ENCODE results near the gene CDK14. TPM values are rescaled to one million over a fixed set of nuclear protein-coding genes. Genes with fewer than 3 reads are reported as not detected.

The CDK14 gene
- total RNA-seq, 1 donor from 2014 or later, result 21.6 TPM

DNA sequence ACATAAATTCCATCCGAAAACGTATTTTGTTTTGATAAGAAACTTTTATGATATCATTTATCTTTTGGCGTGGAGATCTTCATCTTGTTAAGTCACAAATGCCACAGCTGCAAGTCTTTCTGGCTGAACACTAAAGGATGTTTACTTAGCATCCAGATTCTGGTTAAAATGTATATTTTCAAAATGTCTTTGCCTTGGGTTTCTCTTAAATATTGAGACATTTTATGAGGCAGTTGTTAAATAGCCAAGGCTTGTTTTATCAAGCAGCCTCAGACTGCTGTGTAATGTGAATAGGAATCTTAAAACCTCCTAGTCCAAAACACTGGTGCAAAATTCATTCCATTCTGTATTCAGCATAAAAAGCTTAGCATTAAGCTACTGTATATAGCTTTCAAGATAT lies 531.8 kb downstream of the CDK14 start:
- no peak for DNase-seq (ENCODE audit: low spot score)
- no peak for ATAC-seq

DNA sequence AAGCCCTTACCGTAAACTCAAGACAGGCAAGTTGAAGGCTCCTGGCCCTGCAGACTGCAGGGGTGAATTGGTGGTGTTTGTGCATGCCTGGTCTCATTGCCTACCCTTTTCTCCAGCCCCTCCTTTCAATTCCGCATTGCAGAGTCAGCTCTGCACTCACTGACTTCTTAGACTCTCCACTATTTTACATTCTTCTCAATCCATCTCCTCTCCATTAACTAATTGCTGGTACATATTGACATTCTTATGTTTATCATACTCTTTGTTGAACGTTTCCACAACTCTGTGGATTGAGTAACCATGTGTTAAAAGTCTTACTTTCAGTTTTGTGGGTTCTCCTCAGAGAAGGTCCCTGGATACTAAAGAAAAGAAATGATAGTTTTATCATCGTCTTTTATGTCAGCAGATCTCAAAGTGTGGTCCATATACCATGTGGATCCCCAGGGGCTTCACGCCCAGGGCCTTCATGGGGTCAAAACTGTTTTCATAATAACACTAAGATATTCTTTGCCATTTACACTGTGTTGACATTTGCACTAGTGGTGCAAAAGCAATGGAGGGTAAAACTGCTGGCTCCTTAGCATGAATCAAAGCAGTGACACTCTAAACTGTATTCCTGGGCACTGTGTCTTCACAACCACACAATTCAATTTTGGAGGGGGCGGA lies 532.7 kb downstream of the CDK14 start:
- no peak for ATAC-seq

DNA sequence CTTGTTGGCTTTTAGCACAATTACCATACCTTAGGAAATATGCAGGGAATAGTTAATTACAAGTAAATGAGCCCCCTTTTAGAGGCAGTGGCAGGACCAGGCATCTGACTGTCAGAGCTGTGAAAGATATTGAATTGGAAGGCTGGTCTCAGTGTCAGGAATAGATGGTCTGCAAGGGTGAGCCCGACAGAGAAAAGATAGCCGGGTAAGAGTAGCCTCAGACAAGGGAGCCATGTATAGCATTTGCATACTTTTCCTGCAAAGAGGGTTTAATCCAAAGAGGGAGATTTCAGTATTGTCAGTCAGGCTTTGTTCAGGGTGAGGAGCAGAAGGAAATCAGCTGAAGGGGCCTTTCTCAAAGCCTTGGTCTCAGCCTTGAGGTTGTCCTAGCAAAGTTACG lies 539.2 kb downstream of the CDK14 start:
- ATAC-seq (no peak), DNase-seq (ENCODE audit: low spot score) (no peak)

More for the DNA sequence above, 532.7 kb downstream of the CDK14 start:
- DNase-seq (ENCODE audit: low spot score), result no peak

DNA sequence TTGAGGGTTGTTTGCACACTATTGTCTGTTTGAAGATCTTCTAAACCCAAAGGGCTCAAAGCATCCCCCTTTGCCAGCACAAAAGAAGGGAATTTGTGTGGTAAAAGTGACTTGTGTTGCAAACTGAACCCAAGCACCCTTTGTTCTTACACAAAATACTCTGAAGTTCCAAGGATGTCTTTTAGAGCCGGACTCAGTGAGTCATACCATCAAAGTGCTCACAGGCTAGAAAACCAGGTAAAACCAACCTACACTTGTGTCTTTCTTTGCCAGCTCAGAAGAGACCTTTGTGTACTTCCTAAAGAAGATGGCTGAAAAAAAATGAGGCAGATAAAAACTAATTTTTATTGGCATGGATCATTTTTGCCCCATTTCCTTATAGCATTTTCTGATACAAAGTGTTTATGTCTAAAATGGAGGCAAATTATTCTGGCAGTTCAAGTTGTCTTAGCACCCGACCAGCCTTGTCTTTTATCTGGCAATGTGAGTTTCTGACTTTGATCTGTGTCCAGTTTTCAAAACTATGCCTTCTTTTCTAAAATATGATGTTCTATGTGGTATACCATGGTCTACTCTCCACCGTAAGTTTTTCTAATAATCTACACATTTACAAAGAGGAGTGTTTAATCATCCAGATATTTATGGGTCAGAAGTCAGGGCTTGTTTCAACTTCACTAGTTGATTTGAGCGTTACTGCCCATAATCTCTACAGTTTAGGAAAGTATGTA lies 539.7 kb downstream of the CDK14 start:
- ATAC-seq (no peak), DNase-seq (ENCODE audit: low spot score) (no peak)

DNA sequence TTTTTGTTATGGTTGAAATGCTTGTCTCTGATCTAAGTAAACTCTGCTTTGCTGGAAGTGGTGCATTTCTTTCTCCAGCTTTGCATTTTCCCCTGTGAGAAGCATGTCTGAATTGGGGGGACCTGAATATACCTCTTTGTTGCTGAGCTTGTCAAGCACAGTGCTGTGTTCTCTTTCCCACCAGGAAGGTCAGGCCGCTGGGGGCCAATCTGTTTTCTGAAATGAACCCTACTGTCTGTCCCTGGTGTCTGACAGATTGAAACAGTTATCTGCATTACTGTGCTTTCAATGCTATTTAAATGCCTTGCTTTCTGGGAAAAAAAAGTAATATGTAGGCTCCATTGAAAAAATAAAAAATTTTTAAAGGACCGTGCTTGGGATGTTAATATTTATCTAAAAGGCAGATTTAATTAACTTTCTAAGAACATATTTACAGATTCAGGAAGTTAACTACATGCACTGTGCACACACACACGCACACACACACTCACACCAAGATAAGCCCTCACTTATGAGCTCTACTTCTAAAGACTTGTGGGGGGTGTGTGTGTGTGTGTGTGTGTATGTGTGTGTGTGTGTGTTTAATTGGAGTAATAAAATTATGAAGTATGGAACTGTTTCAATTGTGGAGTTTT lies 541.1 kb downstream of the CDK14 start:
- no peak for ATAC-seq
- no peak for DNase-seq (ENCODE audit: low spot score)

DNA sequence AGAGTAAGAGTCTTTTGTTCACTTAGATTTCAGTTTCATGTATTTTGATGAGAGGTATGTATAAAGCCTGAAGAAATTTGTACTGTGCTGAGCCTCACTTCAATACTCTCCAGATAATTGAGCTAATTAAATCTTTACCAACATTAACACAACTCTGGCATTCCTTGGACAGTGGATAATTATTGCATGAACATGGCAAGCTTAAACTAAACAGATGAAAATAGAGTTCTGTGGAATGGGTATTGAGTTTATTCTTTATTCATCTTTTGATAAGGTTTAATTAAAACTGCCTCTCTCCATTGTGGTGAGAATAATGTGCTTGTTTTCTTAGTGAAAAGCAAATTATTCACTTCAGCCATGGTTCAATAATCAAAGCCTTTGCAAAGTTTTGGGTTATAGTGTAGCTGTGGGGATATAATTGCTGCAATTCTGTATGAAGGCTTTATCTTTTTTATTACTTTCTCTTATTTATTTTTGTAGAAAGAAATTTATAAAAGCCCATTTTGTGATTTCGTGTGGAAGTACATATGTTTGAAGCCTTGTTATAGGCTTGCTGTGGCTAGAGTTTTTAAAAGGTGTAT lies 541.8 kb downstream of the CDK14 start:
- DNase-seq (ENCODE audit: low spot score) (no peak), ATAC-seq (no peak)

DNA sequence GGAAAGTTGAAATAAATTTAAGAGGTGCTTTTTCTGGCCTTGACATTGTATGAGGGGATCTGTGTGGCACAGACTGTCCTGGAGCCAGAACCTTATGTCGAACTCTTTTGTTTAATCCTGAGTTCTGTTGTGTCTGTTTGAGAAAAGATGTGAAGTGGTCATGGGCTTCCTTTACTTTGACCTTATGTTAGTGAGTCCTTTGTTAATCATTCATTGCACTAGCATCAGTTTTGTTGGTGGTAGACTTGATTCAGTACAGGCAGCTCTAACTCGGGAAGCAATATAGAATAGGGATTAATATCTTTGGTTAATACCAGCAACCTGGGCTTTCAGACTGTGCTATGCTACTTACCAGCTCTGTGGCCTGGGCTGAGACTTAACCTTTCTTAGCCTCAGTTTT lies 544.2 kb downstream of the CDK14 start:
- ATAC-seq, result no peak
- DNase-seq (ENCODE audit: low spot score), result no peak

DNA sequence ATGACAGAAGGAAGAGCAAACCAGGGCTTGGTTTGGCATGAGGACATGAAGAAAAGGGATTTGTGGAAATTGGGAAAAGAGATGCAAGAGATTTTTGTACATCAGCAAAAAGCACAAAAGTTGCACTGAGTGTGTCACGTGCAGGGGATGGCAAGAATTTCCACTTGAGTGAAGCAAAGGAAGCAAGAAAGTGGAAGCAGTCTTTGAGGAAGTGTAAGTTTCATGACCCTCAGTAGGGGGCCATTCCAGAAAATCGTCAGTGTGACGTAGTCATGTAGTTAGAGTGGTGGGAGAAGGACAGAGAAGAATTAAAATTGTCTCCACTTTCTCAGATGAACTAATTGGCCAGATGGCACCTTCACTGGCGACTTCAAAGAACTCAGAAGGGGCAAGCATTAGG lies 544.9 kb downstream of the CDK14 start:
- DNase-seq (ENCODE audit: low spot score) (no peak), ATAC-seq (no peak)

DNA sequence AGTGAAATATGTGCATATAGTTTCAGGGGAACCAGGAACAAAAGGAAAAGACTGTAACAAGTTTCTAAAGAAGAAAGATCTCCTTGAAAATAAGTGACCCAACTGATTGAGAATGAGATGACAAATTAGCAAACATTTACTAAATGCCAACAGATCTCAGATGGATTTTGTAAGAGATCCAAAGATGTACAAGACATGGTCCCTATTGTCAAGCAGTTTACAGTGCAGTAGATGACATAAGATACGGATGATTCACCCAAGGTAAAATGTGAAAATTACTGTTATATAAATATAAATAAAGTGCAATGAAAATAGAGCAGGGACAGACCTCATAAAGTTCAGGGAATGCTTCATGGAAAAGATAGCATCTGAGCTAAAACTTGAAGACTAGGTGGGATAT lies 546.6 kb downstream of the CDK14 start:
- no peak for DNase-seq (ENCODE audit: low spot score)
- no peak for ATAC-seq

DNA sequence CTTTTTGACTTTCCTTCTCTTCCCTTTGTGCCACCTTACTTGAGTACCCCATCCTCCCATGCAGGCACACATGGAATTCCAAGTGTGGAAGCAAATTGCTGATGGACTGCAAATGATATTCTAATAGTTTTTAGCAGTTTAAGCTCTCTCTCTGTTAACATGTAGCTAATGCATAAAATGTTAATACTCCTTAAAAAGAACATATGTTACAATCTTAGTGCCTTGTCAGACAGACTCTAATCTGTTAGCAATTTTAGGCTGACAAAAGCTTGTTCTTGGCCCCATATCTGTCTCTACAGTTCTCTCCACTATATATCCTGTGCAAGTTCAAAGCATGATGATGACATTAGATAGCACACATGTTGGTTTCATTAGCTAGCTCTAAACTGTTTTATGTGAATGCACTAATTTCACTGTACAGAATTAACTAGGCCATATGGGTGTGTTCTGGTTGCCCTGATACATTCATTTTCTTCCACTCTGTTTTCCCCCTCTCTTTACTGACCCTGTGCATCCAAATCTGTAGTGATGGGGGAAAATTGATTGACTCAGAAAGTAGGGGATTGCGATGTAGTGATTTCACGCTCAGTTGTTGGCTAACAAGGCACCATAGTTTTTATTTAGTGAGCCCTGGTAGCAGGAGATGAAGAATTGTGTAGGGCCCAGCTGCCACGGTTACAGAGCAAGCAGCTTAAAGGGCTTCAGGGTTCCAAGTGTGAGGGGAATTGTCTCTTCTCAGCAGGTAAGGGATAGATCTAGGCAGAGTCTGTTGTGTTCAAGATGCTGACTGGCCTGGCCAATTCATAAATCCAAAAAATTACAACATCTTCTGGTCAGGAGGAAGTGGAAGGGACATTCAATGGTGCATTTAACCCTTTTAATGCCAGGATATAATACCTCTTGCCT lies 553.5 kb downstream of the CDK14 start:
- DNase-seq (ENCODE audit: low spot score) (no peak), ATAC-seq (no peak)

DNA sequence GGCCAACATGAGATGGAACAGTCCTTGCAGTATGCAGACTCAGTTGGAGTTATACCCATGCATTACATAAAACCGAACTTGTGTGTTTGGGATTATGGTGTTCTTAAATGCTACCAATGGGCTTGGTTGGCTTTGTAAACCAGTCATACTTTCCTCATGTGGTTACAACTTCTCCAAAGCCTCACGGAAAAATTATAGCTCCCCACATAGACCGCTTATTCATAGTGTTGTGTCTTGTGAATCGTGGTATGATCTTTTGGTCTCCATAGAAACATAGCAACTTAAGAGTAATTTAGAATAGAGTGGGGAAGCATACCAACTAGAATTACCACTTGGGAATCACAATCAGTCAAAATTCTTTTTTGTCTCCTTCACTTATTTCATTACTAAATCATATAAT lies 555.8 kb downstream of the CDK14 start:
- no peak for ATAC-seq
- DNase-seq (ENCODE audit: low spot score), result no peak

DNA sequence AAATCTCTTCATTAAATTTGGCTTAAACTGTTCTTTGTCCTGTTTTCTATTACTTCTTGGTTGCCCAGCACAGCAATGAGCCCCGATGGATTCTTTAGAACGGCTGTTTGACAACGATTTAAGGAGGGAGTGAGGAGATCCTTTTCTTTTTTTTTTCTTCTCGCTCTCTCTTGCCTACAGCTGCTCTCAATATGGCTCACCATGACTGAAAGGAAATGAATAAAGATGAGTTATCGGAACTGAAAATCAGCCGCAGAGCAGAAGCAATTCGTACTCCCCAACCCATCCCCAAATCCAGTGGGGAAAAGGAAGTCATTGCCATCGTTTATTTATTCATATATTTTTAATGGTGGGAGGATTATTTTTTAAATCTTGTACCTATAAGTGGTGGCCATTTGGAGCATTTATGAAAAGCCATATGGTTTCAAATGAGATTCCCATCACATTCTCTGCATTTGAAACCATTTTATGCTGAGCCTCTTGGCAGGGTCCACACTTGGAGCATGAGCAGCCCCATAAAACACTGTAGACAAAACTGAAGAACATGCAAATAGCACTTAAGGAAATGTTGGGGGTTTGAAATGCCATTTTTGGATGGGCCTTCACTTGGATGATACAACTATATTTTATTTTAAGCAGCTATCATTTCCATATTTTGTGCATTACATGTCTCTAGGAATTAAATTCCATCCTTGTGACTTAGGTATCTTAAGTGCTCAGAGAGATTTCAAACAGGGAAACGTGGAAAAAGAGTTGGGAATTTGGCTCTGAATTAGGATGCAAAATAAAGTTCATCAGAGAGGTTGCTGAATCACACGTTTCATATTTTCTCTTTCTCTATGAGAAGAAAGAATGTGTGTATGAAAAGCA lies 560.4 kb downstream of the CDK14 start:
- no peak for DNase-seq (ENCODE audit: low spot score)
- no peak for ATAC-seq

DNA sequence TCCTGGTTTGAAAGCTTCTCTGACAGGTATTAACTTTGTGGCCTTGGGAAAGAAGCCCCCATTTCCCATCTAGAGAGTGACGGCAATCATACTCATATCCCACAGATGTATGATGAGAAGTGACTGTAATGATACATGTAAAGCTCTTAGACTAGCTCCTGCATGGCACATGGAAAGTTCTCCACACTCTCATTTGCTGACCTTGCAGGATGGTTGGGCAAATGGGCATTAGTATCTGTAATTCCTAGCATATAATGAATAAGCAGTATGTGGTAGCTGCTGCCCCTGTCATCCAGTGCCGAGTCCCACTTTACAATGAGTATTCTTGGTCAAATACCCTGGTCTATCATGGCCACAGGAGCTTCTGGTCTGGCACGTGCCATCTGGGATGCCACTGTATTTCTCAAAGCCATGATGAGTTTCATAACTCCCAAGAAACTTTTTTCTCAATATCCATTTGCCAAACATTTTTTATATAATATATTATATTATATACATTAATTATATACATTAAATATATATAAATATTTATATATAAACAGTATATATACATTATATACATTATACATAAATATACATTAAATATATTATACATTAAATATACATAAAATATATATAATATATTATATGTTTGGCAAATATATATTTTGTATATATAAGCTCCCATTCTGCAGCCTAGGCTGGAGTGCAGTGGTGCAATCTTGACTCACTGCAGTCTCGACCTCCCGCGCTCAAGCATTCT lies 561.6 kb downstream of the CDK14 start:
- DNase-seq (ENCODE audit: low spot score) (no peak), ATAC-seq (no peak)

DNA sequence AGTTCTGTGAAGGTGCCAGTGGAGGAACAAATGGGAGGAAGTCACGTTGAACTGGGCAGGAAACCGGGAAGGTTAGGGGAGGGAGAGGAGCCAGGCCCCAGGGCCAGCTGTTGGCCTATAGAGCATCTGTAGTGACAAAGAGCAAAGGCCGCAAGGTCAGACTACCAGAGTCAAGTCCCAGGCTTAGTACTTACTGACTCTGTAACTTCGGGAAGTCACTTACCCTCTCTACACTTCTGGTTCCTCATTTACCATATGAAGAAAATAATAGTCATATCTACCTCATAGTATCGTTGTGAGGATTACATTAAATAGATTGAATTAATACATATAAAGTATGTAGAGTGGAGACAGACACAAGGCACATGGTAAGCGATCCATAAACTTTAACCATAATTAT lies 566.3 kb downstream of the CDK14 start:
- peak; percentile 23 for ATAC-seq
- DNase-seq (ENCODE audit: low spot score), result no peak

DNA sequence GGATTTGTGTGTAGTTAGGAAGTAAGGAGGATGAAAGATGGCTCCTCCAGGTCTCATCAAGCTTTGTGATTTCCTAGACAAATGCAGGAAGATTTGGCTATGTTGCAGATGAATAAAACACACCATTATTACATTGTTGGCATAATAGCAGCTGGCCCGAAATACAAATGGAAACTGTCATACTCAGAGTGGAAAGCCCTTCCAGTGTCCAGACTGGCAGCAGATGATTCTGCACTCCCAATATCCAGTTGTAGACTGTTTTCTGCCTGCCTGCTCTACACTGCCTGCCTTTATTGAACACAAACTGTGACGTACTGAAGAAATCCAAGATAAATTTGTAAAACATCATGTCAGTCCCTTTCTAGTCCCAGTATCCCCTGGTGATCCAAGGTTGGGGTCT lies 568.4 kb downstream of the CDK14 start:
- no peak for ATAC-seq
- no peak for DNase-seq (ENCODE audit: low spot score)

DNA sequence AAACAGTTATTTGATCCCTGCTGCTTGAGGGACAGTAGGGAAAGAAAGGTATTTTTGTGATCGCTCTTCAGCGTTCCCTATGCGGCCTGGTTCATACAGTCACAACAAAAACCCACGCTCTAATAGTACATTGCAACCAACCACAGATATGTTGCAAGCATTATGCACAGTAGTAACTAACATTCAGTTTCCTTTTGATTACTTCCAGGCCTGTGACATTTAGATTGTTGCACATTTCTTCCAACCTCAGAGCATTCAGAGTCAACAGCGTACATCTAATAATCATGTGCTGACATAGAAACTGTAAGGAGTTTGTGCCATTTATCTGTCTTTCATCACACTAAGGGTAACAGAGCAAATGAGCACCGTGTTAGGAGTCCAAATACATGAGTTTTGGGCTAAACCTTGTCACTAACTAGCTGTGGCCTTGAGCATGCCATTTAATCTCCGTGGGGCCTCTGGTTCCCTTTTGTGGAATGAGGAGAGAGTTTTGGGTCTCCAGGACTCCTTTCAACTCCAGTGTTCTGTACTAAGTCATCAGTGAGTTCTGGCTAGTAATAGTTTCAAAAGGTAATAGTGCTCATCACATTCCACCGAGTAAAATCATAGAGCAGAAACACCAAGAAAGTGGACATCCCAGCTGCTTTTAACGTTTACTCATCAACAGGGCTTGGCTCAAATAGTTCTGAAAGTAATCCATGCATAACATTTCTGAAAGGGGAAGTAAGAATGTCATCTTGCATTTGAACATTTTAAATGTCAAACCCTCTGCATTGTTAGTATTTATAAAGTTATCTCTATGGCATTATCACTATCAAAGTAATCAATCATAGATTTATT lies 569.1 kb downstream of the CDK14 start:
- ATAC-seq (no peak), DNase-seq (ENCODE audit: low spot score) (no peak)

DNA sequence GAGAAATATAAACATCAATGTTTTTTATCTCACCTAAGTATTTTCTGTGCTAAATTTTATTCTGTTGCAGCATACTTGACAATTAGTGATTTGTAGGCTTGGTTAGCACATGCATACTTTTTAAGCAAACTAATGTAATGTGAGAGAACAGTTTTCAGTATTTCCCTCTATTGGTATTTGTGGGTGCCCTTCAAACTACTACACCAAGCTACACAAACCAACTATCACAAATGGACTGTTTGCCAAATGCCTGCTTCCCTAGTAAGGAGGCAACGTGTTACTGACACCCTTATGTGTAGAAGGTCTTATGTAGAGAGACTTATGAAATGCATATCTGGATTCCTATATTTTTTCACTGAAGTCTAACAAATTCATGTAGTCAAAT lies 569.7 kb downstream of the CDK14 start:
- no peak for DNase-seq (ENCODE audit: low spot score)
- no peak for ATAC-seq

Data from left lobe of liver (tissue), 2 donors.